Measurements from ENCODE around the gene NELL1. TPM values are rescaled to one million over a fixed set of nuclear protein-coding genes. Genes with fewer than 3 reads are reported as not detected.

The NELL1 gene
- total RNA-seq, 4 donors from 2014 or later, result not detected

- no peak for DNase-seq
- TF ChIP-seq CTCF (IDR thresholded peaks at IDR 0.05) (no peak), POLR2A (IDR thresholded peaks at IDR 0.05) (no peak)
- intact Hi-C loops (cut with DNase I), result no loop called here
- Histone ChIP-seq H3K4me3 (replicated peaks in 1 of 3) (no peak overlapping the region), H3K36me3 (no peaks in the 10 kb centered on the region), H3K4me1 (no peaks in the 10 kb centered on the region), H3K27ac (no peak overlapping the region), H3K27me3 (no peaks in the 10 kb centered on the region), H3K9me3 (no peaks in the 10 kb centered on the region)
- 70 to 77% methylated on average over 7 of the region's 7 CpGs for WGBS, 2 donors
Observed at GRCh38 chr11:20638074-20638473, 31.3 kb upstream of the NELL1 start.

- DNase-seq, result no peak
- H3K4me1 ChIP-seq, result no peaks in the 10 kb centered on the region
- no peak overlapping the region for H3K4me3 ChIP-seq (replicated peaks in 1 of 3)
- TF ChIP-seq CTCF (IDR thresholded peaks at IDR 0.05) (no peak), POLR2A (IDR thresholded peaks at IDR 0.05) (no peak)
- H3K27ac ChIP-seq, result no peak overlapping the region
- H3K36me3 ChIP-seq, result no peaks in the 10 kb centered on the region
- intact Hi-C loops (cut with DNase I), result loop anchor here (10.0 kb wide), 1 partner anchor 875 kb away; no protein-coding TSS in a partner anchor
- WGBS, 2 donors, result 48 to 58% methylated on average over 3 of the region's 3 CpGs
- no peaks in the 10 kb centered on the region for H3K9me3 ChIP-seq
- no peaks in the 10 kb centered on the region for H3K27me3 ChIP-seq
Observed at GRCh38 chr11:20639688-20640087, 29.7 kb upstream of the NELL1 start.

GRCh38 chr11:20640401-20640800 is 29.0 kb upstream of the NELL1 start:
- no peaks in the 10 kb centered on the region for H3K36me3 ChIP-seq
- H3K4me1 ChIP-seq, result no peaks in the 10 kb centered on the region
- no peak overlapping the region for H3K4me3 ChIP-seq (replicated peaks in 1 of 3)
- WGBS, 2 donors, result 91 to 100% methylated on average over 2 of the region's 2 CpGs
- no peak overlapping the region for H3K27ac ChIP-seq
- H3K27me3 ChIP-seq, result no peaks in the 10 kb centered on the region
- no peak for TF ChIP-seq CTCF (IDR thresholded peaks at IDR 0.05)
- intact Hi-C loops (cut with DNase I), result loop anchor here (10.0 kb wide), 1 partner anchor 874 kb away; no protein-coding TSS in a partner anchor
- H3K9me3 ChIP-seq, result no peaks in the 10 kb centered on the region
- no peak for DNase-seq

GRCh38 chr11:20644360-20644759 is 25.0 kb upstream of the NELL1 start:
- WGBS, 2 donors, result 85 to 89% methylated on average over 4 of the region's 4 CpGs
- H3K27me3 ChIP-seq, result no peaks in the 10 kb centered on the region
- H3K27ac ChIP-seq, result no peak overlapping the region
- no peaks in the 10 kb centered on the region for H3K4me1 ChIP-seq
- DNase-seq, result no peak
- no peak overlapping the region for H3K4me3 ChIP-seq (replicated peaks in 1 of 3)
- TF ChIP-seq POLR2A (IDR thresholded peaks at IDR 0.05) (no peak), CTCF (IDR thresholded peaks at IDR 0.05) (no peak)
- H3K9me3 ChIP-seq, result no peaks in the 10 kb centered on the region
- no peaks in the 10 kb centered on the region for H3K36me3 ChIP-seq
- intact Hi-C loops (cut with DNase I), result loop anchor here (10.0 kb wide), 1 partner anchor 870 kb away; no protein-coding TSS in a partner anchor

DNA sequence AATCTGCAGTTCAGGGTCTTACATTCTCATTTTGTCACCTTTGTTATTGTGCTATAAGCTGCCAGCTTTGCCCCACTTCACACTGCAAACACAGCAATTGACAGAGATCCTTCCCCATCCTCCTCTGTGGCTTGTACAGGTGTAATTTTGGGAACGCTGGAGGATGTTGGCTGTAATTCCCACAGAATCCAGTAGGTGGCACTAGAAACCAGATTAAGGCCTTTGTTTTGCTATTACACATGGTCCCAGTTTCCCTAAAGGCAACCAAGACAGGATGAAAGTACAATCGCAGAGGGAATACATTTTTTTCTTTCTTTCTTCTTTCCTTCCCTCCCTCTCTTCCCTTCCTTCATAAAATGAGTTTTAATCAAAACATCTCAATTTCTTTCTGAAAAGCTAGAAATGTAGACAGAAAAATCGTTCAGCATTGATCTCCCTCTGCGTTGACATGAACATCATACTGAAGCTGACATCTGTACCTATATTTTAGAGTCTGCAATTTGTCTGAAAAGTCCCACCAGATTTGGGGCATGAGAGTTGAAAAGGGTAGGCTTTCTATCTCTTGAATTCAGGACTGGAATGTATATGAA is 21.3 kb upstream of the NELL1 start:
- no peaks in the 10 kb centered on the region for H3K36me3 ChIP-seq
- no peaks in the 10 kb centered on the region for H3K9me3 ChIP-seq
- 38% methylated on average over 4 of the region's 4 CpGs for WGBS, 2 donors
- H3K4me1 ChIP-seq, result no peaks in the 10 kb centered on the region
- H3K27me3 ChIP-seq, result no peaks in the 10 kb centered on the region
- intact Hi-C loops (cut with DNase I), result loop anchor here (10.0 kb wide), 1 partner anchor 867 kb away; no protein-coding TSS in a partner anchor
- H3K27ac ChIP-seq, result no peak overlapping the region
- DNase-seq, result peak; percentile 14 to 16
- H3K4me3 ChIP-seq (replicated peaks in 1 of 3), result no peak overlapping the region
- TF ChIP-seq POLR2A (IDR thresholded peaks at IDR 0.05) (no peak), CTCF (IDR thresholded peaks at IDR 0.05) (peak; percentile 62 to 87 (median 78))
